Fibroblast of skin of left biceps (primary cell): Measurements from ENCODE around the gene WFIKKN2.

Experiments used
- DNase-seq, 2 experiments: peaks; one replicate each; pipeline ENCODE4 v3.0.0-alpha.2; 2013; ENCODE audit warnings: low read depth in 2 of 2

WFIKKN2 gene

DNA sequence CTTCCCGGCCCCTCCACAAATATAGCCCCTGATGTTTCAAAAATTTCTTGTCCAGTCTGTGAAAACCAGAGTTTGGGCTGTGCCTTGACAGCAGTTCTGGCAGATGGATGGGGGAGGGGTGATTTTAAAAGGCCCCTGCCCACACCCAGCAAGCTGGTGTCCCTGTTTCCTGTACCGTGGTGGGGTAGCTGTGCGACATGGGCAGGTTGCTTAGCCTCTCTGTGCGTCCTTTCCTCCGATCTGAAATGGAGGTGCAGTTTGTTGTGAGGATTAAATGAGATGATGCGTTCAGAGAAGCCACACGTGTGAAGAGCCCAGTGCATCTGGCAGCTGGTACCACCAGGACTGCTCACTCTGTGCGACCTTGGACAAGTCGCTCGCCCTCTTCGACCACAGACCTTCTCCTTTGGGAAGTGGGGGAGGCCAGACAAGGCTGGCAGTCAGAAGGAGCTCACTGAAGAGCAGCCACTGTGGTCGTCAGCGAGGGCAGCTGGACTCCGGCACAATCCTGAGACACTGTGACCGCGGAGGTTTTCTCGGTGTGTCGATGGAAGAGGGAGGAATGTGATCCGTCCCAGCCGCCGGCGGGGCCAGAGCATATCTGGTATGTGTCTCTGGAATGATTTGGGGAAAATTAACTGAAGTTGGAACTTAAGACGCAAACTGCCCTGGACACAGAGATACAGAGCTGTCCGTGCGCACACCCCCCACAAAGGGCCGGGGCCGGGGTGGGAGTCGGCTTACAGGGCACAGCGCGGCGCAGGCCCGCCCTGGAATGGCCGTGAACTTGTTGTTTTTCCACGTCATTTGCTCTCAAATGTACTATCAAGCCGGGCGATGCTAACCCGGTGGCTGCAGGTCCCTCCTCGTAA, 721 bp upstream of the WFIKKN2 start:
- DNase-seq: no peak

DNA sequence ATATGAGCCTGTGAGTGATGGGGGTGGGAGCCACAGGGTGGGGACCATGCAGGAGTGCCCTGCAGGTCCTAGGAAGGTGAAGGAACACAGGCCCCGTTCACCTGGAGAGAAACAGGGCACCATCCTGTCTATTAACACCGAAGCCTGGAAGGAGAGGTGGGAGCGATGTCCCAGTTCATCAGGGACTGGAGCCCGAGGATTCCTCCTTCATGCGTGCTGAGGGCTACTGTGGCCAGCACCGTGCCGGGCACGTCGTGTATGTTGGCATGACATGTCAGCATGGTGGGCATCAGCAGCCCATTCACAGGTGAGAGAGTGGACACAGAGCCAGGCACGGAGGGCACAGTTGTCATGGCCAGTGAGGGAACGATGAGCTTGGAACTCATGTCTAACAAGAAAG, 1.4 kb downstream of the WFIKKN2 start:
- DNase-seq: no peak

DNA sequence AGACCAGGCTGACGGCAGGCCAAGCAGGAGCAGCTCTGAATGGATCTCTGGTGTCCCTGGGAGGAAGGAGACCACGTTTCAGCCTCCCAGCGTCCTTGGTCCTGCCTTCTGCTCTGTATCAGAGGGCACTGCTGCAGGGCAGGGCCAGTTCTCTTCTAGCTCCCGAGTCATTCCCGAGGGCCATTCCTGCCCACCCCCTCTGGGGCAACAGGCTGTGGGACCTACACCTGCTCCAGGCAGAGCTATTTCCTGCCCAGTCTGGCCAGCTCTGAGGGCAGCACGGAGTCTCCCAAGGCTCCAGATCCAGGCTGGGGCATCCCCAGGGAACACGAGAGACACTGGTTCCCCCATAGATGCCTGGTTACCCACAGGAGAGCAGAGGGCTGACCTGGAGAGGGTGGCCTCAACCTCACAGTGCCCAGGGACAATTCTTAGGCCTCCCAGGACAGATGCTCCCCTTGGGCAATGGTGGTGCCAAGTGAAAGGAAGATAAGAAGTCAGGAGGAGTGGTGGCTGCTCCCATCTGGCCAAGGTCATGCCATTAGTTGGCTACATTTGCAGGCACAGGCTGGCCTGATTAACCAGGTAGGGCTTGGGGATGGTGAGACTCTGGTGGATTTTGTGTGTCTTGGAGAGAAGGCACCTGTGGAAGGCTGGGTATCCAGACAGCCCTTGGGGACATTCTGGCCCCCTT, 2.0 kb downstream of the WFIKKN2 start:
- no peak for DNase-seq

DNA sequence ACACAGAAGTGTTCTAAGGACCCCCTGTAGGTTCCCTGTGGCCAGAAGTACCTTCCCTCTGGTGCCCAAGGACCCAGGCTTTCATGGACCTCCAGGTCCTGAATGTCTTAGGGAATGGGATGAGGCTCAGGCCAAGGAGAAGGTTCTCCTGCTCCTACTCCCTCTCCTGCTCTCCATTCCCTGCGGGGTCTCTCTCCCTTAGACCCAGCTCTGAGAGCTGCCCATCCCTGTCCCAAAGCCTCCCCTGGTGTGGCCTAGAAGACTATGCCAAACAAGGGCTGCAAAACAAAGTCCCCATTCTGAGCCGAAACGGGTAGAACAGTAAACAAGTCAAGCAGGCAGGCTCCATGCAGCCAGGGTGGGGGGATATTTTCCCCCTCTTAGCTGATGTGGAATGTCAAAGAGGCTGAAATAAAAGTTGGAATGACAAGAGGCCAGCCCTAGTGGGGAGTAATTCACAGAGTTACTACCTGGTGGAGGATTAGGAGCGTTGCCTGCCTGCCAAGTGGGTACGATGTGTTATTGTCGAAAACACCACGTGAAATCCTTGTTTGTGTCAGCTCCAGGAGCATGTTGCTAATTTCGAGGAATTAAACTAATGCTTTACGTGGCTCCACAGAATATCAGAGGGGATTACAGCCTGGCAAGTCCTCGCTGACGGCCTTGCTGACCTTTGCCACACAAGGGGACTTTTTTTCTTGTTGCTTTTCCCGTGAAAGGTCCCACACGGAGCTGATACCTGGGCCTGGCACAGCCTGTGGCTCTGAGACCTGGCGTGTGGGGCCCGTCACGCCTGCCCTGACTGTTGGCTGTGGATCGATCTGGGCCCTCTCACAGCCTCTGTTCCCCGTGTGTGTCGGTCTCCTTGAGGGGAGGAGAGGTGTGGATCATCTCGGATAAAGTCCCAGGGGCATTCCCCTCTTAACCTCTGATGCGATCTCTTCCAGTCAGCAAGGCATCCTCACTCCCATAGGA, 2.9 kb downstream of the WFIKKN2 start:
- DNase-seq: no peak

DNA sequence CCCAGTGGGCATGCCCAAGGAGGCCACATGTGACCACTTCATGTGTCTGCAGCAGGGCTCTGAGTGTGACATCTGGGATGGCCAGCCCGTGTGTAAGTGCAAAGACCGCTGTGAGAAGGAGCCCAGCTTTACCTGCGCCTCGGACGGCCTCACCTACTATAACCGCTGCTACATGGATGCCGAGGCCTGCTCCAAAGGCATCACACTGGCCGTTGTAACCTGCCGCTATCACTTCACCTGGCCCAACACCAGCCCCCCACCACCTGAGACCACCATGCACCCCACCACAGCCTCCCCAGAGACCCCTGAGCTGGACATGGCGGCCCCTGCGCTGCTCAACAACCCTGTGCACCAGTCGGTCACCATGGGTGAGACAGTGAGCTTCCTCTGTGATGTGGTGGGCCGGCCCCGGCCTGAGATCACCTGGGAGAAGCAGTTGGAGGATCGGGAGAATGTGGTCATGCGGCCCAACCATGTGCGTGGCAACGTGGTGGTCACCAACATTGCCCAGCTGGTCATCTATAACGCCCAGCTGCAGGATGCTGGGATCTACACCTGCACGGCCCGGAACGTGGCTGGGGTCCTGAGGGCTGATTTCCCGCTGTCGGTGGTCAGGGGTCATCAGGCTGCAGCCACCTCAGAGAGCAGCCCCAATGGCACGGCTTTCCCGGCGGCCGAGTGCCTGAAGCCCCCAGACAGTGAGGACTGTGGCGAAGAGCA, 4.4 kb downstream of the WFIKKN2 start:
- no peak for DNase-seq

DNA sequence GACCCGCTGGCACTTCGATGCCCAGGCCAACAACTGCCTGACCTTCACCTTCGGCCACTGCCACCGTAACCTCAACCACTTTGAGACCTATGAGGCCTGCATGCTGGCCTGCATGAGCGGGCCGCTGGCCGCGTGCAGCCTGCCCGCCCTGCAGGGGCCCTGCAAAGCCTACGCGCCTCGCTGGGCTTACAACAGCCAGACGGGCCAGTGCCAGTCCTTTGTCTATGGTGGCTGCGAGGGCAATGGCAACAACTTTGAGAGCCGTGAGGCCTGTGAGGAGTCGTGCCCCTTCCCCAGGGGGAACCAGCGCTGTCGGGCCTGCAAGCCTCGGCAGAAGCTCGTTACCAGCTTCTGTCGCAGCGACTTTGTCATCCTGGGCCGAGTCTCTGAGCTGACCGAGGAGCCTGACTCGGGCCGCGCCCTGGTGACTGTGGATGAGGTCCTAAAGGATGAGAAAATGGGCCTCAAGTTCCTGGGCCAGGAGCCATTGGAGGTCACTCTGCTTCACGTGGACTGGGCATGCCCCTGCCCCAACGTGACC, 5.0 kb downstream of the WFIKKN2 start:
- DNase-seq: no peak

DNA sequence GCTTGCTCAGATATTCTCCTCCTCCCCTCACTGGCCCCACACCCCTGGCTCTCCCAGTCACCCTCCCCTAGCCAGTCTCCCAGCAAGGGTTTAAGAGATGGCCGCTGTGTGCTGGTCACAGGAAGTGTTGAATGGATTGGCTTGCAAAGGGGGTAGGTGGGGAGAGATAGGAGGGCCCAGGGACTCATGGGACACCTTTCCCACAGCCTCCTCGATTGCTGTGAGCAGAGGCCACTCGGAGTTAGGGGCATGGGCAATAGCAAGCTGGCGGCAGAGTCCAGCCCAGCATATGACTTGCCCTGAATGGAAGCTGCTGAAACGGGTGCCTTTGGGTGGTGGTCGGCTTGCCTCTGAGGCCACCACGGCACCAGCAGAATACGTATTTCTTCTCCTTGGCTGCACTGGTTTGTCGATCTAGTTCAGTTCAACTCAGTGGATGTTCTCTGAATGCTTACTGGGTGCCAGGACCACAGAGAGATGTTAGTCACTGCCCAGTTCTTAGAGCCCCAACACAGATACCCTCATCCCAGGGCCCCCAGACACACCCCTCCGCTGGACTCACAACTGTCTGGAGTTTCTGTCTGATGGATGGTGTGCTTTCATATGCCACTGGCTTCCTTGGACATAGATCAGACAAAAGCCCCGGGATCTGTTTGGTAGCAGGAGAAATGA, 6.0 kb downstream of the WFIKKN2 start:
- DNase-seq: no peak

DNA sequence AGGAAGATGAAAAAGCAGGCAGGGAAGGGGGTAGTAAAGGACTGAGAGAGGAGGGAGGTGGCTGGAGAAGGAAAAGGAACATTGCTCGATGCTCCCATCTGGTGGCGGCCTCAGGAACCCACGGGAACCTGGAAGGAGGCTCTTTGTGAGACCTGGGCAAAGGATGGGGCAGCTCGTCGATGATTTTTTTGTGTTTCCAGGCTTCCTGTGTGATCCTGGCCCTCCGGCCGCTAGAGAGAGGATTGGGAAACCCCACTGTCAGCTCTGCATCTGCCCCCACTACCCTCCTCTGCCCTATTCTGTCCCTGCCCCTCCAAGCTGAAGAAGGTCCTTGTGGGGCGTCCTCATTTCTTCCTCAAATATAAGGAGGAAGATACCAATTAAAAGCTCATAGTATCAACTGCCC, 6.6 kb downstream of the WFIKKN2 start:
- DNase-seq: no peak

DNA sequence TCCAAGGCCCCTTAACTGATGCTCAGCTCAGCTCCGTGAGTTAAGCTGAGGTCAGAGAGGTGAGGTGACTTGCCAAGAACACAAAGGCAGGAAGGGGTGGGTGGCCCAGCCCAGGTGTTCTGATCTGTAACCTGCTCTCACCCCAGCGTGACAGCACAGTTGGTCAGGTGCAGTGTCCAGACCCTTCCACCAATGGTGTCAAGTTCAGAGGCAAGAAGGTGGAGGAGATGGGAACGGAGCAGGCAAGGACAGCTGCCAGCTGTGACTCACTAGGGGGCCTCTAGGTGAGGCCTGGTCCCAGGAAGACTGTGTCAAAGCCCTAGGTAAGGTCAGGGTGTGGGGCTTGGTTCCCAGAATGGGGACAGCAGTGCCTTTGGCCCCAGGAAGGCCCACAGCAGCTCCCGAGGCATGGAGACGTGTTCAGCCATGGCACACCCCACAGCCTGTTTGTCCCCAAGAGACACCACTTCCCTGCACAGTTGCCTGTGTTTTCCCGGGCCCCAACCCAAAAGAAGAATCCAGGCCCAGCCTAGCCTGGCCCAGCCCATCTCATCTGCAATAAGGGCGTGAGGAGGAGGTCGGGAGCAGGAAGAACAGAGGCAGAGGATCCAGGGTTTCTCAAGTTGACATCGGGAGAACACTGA, 7.2 kb downstream of the WFIKKN2 start:
- DNase-seq: no peak

DNA sequence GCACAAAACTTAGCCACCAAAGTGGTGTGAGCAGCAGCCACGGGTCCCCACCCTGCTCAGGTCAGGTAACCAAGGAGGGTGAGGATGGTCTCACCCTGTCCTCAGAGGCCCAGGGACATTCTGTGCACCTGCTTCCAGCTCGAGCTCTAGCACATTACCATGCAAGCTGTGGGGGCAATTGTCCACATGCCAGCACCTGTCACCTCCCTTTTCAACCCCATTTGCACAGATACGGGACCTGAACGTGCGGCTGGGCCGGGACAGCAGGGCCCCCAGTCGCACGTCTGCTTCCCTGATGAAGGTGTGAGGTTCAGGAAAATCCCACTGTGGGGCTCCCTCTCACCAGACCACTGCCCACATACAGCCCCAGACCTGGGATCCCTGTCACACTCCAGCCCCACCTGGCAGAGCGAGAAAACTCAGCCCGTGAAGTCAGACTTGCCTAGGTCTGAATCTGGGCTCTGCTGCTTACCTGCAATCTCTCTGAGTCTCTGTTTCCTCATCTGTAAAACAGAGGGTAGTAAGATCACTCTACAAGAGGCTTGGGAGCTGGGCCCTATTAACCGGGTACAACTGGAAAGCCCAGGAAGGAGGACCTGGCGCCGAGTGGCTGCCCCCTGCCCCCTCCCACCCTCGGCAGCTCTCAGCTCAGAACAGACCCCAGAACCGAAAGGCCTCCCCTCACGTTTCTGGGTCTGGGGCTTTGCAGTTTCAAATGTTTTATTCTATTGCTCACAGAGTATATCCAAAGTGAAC, 7.9 kb downstream of the WFIKKN2 start:
- no peak for DNase-seq

DNA sequence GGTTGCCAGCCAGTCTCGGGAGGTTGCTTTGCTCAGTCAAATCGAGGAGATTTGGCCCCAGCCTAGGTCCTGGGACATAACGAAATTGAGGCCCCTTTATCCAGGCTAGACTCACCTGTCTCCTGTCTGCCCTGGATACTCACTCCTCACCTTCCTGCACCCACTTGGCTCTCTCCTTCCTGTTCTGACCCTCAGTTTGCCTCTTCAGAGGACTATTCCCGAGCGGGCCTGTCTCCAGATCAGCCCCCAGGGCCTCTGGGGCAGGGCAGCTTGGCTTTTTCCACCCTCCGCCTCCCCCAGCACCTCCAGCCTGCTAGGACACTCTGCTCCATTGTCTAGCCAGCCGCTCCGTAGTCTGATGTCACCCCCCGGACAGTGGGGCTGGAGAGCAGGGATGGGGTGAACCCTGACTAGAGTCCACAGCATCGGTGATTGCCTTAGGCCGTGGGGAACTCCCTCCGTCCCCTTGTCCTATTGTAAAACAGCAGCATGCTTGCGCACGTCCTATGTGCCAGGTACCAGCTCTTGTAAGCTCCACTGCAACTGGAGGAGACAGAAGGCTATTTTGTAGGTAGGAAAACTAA, 8.8 kb downstream of the WFIKKN2 start:
- DNase-seq: no peak

DNA sequence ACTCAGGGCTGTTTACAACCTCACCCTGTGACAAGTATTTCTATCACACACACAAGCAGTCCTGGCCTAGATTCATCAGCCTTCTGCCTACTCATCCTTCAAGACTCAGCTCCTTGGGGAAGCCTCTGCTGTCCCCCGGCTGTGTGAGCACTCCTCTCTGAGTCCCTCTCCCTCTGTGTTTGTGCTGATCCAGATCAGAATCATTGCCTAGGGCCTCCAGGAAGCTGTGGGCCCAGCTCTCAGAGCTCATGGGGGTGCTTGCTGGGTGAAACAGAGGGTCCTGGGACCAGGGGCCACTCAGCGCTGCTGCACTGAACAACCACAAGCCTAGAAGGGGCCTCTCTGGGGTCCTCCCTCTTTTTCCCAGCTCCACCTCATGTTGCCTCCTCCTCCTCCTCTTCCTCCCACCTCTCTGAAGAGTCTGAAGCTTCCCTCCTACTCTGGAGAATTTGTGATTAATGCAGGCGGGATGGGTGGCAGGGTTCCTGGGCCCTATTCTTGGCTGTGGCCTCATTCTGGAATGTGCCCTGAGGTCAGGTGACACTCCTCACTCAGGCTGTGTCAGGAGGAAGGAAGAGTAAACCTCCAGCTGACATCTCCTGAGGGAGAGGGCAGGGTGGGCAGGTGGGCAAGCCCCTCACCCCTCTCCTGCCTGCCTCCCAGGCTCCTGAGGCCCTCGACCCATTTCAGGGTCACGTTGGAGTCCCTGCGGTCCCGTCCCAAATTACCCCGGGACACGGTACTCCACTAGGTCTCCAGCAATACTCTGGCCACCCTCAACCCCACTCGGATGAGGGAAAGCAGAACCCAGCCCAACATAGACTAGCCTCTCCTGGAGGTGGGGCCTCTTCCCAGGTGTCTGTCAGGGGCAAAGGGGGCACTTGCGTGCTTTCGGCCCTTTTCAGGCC, 10.1 kb downstream of the WFIKKN2 start:
- no peak for DNase-seq

DNA sequence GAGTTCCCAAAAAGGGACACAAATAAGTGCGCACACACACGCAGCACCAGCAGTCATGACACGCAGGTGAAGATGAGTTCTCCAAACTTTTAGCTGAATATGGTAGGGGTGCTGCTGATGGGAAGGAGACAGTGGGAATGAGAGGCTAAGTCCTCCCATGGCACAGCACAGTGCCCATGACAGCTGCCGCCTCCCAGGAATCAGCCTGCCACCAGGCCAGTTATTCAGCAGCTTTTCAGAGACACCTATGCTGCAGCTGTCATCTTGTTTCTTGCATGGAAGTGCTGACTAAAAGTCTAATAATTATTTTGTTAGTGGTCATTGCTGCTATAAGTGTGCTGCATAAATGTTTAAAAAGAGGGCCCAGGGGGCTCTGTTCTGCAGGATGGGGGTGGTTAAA, 12.2 kb downstream of the WFIKKN2 start:
- DNase-seq: no peak

DNA sequence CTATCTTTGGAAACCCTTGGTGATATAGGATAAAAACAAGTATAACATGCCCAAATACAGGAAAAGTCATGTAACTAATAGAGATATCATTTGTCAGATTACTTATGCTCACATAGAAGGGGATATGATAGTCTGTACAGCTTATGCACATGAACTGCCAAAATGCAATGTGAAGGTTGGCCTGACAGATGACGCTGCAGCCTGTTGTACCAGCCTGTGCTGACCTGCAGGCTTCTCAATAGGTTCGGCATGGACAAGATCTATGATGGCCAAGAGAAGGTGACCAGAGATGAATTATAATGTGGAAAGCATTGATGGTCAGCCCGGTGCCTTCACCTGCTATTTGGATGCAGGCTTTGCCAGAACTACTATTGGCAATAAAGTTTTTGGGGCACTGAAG, 12.7 kb downstream of the WFIKKN2 start:
- no peak for DNase-seq

DNA sequence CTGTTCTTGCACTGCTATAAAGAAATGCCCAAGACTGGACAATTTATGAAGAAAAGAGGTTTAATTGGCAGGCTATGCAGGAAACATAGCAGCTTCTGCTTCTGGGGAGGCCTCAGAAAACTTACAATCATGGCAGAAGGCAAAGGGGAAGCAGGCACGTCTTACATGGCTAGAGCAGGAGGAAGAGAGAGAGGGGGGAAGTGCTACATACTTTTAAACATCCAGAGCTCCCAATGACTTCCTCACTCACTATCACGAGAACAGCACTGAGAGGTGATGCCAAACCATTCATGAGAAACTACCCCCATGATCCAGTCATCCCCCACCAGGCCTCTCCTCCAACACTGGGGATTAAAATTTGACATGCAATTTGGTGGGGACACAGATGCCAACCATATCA, 13.3 kb downstream of the WFIKKN2 start:
- no peak for DNase-seq

DNA sequence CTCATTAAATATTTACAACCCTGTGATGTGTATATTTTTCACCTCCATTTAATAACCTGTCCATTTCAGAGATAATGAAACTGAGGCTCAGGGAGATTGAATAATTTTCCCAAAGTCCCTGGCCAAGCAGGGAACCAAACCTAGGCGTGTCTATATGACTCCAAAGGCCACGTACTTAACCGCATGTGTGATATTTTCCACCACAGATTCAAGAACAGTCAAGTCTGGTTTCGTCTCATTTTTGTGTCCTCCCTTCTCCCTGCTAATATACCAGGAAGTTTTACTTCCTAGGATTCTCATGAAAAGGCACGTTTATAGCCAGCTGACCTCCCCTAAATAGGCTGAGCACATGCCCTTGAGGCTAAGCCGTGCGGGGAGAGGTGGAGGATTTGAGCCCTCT, 15.3 kb downstream of the WFIKKN2 start:
- no peak for DNase-seq

DNA sequence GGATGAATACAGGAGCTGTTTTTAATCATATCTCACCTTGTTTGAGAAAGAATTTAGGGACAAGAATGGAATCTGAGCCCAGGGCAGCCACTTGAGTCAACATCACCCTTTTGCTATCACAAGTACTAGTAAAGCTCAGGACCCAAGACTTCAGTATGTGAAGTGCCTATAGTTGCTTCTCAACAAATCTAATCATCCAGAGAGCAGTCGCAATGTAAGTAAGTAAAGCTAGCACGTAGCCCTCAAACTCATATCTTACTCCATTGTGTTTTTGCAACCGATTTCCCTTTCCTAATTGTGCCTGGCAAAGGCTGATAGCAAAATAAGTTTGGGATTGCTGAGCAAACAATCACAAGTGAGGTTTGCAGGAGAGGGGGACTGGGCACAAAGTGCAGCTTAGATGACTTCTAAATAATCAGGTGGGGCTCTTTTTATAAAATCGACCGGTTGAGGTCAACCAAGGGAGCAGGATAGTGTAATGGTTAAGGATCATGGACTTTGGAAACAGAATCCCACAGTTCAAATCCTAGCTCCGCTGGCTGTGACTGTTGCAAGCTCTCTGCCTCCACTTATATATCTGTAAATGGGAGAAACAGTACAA, 17.7 kb downstream of the WFIKKN2 start:
- DNase-seq: no peak

DNA sequence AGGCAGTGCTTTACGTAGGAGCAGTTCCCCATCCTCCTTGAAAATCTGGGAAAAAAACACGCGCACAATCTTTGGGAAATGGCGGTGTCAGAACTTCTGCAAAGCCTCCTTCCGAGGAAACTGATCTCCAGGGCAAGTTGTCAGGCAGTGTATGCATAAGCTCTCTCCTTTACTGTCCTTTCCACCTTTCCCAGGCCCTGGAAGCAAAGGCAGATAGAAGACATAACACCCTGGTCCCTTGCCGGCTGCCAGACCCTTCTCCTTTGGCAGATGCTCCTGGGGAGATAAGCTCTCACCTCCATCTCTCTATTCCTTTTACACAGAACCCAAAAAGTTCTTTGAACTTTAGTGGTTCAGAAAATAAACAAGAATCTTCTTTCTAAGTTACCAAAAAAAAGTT, 18.4 kb downstream of the WFIKKN2 start:
- DNase-seq: no peak
